T-helper 1 cell treated with Interleukin-12 subunit alpha and Interleukin-12 subunit beta and Interleukin-4 antibody, amounts not matched to agents 30 ng/mL and 1 ng/mL, for 36 hours (primary cell): ENCODE results near the gene FRMD4A. TPM values are rescaled to one million over a fixed set of nuclear protein-coding genes. Genes with fewer than 3 reads are reported as not detected.

Experiments used
- intact Hi-C: fragments of 100-400 bp; cut with micrococcal nuclease; formaldehyde crosslinking; loops from one replicate; pipeline ENCODE4 v1.15.1; 2024
- total RNA-seq: library from RNA; stranded (reverse); gene quantifications from 2 replicates; pipeline ENCODE4 v1.2.3, GENCODE V29; 2022

Gene FRMD4A
- total RNA-seq, 1 donor from 2014 or later = 0.02 TPM

- intact Hi-C loops = no loop called here
These were observed 36.2 kb downstream of the FRMD4A start for GRCh38 chr10:14294347-14295059.

- intact Hi-C loops = no loop called here
These were observed 37.2 kb downstream of the FRMD4A start for GRCh38 chr10:14293526-14293925.

- intact Hi-C loops = no loop called here
These were observed 39.4 kb downstream of the FRMD4A start for GRCh38 chr10:14291296-14291695.

GRCh38 chr10:14285941-14286560 lies 44.7 kb downstream of the FRMD4A start:
- intact Hi-C loops = no loop called here

GRCh38 chr10:14282276-14282675 lies 48.4 kb downstream of the FRMD4A start:
- intact Hi-C loops = no loop called here

- intact Hi-C loops = no loop called here
These were observed 52.2 kb downstream of the FRMD4A start for GRCh38 chr10:14278533-14278932.

GRCh38 chr10:14276210-14276609 lies 54.5 kb downstream of the FRMD4A start:
- intact Hi-C loops = no loop called here

- intact Hi-C loops = no loop called here
These were observed 59.1 kb downstream of the FRMD4A start for GRCh38 chr10:14271621-14272020.

GRCh38 chr10:14270370-14270769 lies 60.4 kb downstream of the FRMD4A start:
- intact Hi-C loops = no loop called here

- intact Hi-C loops = no loop called here
These were observed 65.0 kb downstream of the FRMD4A start for GRCh38 chr10:14265709-14266108.

GRCh38 chr10:14262836-14263425 lies 67.8 kb downstream of the FRMD4A start:
- intact Hi-C loops = no loop called here

GRCh38 chr10:14261336-14261735 lies 69.4 kb downstream of the FRMD4A start:
- intact Hi-C loops = no loop called here

- intact Hi-C loops = no loop called here
These were observed 70.8 kb downstream of the FRMD4A start for GRCh38 chr10:14259696-14260566.

- intact Hi-C loops = no loop called here
These were observed 76.4 kb downstream of the FRMD4A start for GRCh38 chr10:14254368-14254767.

GRCh38 chr10:14253711-14254110 lies 77.0 kb downstream of the FRMD4A start:
- intact Hi-C loops = no loop called here

- intact Hi-C loops = no loop called here
These were observed 77.6 kb downstream of the FRMD4A start for GRCh38 chr10:14253079-14253478.

- intact Hi-C loops = no loop called here
These were observed 80.1 kb downstream of the FRMD4A start for GRCh38 chr10:14250496-14251076.

GRCh38 chr10:14247377-14248116 lies 83.2 kb downstream of the FRMD4A start:
- intact Hi-C loops = no loop called here

- intact Hi-C loops = no loop called here
These were observed 85.9 kb downstream of the FRMD4A start for GRCh38 chr10:14244801-14245211.

- intact Hi-C loops = no loop called here
These were observed 86.6 kb downstream of the FRMD4A start for GRCh38 chr10:14244147-14244546.

GRCh38 chr10:14243221-14243620 lies 87.5 kb downstream of the FRMD4A start:
- intact Hi-C loops = no loop called here
